Activated naive CD4-positive, alpha-beta T cell treated with anti-CD3 and anti-CD28 coated beads, Interleukin-2, amount 50 U/mL, for 16 hours (primary cell): Measurements from ENCODE around the gene CRACR2B.

Source experiments
- DNase-seq: peaks from one replicate; pipeline ENCODE4 v3.0.0-alpha.2; 2020

Gene CRACR2B

DNA sequence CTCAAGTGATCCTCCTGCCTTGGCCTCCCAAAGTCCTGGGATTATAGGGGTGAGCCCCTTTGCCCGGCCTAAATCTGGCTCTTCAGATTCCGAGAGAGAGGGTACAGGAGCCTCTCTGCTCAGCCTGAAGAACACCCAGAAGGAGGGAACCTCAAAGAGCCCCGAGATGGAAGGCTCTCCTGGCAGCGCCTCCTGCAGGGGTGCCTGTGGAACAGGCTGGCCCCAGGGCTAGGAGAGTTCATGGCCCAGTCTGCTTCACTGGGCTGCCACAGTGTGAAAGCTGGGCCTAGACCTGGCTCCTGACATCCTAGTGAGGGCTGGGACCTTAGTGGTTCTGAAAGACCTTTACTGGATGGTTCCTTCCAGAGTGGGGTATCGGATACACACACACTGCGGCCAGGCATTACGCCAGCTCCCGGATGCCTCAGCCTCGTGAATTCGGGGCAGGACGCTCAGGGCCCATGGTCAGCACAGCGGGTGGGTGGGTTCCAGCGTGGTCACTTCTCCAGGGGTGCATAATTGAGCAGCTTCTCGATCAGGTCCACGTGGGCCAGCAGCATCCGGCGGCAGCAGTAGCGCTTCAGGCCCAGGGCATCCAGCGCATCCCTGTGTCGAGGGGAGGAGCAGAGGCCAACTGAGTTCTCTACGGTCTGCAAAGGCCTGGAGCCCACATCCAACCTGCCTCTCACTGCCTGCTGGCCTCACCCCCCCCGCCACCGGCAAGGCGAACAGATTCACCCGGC is 12.3 kb downstream of the CRACR2B start:
- no peak for DNase-seq

DNA sequence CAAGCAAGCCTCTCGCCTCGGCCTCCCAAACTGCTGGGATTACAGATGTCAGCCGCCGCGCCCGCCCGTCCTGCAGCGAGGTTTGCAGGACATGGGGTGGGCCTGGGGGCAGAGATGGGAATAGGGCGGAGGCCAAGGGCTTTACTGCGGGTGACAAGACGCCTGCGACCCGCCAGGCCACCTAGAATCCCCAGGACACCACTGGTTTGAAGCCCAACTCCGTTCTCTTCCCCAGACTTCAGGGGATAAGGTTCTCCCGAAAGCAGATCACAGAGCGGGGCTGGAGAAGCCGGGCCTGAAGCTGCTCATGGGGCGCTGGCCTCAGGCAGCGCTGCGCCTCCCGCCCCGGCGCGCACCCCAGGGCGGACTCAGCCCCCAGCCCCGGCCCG is 14.3 kb downstream of the CRACR2B start:
- DNase-seq, result no peak

DNA sequence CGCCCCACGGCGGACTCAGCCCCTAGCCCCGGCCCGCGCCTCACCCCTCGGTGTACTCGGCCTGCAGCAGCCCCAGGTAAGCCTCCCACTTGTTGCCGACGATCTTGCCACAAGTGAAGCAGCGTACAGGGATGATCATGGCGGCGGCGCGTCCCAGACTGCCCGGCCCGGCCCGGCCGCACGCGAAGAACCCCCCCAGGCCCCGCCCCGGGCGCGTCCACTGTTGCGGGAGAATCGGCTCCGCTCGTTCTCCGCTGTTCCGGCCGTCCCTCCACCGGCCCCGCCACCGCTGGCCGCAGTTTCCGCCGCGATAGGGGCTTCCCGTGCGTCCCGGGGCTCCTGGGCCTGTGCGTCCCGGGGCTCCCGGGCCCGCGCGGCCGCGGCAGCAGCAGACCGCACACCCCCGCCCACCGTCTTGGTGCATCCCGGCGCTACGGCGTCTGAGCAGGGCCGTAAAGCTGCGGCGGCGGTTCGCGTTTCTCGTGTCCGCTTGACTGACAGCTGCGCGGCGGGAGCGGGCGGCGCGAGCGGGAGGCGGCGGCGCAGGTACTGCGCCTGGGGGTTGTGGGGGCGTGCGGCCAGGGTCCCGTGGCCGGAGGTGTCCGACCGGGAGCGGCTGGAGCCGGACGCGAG is 14.8 kb downstream of the CRACR2B start, which contains the start of the genes POLR2L and TSPAN4:
Gene POLR2L, minus strand, starts transcription at position 160 of the 633 bp plus-strand sequence. Its CDS starts 21 bp downstream, at position 139.
Gene TSPAN4, plus strand, starts transcription at position 483 of the 633 bp plus-strand sequence. CDS start 7,453 bp downstream, outside the sequence.
- DNase-seq, result peak; percentile 91

DNA sequence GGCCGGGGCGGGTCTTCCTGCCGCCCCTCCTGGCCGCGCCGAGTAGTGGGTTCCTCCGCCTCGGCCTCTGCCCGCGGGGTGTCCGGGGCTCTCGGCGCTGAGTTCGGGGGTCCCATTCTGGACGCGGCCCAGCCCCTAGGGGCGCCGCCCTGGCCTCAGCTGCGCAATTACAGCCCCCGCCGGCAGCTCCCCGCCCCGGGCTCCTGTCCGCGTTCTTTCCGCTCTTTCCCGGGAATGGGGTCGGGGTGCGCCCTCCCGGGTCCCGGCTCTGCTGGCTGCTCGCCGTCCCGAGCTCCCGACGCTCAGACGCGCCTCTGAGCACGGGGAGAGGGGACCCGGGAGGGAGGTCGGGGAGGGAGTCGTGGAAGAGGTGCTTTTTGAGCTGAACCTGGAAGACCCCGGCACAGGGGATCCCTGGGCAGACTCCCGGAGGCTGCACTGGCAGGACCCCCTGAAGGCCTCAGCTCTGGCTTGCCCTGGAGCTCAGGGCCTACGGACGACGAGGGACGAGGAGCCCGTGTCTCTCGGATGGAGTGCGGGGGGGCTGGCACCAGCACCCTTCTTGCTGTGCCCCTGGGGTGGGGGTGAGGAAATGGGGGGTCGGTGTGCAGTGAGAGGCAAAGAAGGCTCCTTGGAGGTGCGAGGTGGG is 15.5 kb downstream of the CRACR2B start:
- no peak for DNase-seq

DNA sequence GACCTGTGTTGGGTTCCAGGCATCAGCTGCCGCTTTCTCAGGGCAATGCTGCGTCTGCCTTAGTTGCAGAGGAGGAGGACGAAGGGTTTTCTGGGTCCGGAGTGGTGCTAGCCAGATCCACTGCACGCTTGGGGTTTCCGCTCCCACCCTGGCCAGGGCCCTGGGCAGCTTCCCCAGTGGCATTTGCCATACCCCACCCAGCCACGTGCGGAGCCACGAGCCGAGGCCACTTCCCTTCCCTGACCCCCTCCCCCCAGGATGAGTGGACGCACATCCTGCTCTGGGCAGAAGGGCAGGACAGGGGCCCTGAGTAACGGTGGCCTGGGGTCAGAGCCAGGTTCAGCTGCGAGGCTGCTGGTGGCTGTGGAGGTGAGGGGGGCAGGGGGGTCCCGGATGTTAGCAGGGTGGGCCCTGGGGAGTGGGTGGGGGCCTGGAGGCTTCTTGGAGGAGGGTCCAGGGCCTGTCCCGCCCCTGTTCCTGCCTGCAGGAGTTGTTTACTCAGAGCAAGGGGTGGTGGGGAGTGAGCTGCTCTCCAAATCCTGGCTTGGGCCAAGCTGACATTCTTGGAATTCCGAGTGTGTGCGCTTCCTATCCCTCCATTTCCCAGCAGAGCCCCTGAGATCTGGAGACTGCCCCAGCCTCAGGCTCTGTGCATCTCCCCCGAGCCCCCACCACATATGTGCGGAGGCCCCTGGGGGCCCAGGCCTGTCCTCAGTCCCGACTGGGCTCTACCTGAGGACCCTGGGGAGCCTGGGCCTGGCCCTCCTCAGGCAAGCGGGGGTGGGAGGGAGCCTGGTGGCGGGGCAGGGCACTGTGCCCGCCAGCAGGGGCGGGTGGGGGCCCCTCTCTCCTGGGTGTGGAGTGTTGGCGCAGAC is 16.3 kb downstream of the CRACR2B start:
- no peak for DNase-seq

DNA sequence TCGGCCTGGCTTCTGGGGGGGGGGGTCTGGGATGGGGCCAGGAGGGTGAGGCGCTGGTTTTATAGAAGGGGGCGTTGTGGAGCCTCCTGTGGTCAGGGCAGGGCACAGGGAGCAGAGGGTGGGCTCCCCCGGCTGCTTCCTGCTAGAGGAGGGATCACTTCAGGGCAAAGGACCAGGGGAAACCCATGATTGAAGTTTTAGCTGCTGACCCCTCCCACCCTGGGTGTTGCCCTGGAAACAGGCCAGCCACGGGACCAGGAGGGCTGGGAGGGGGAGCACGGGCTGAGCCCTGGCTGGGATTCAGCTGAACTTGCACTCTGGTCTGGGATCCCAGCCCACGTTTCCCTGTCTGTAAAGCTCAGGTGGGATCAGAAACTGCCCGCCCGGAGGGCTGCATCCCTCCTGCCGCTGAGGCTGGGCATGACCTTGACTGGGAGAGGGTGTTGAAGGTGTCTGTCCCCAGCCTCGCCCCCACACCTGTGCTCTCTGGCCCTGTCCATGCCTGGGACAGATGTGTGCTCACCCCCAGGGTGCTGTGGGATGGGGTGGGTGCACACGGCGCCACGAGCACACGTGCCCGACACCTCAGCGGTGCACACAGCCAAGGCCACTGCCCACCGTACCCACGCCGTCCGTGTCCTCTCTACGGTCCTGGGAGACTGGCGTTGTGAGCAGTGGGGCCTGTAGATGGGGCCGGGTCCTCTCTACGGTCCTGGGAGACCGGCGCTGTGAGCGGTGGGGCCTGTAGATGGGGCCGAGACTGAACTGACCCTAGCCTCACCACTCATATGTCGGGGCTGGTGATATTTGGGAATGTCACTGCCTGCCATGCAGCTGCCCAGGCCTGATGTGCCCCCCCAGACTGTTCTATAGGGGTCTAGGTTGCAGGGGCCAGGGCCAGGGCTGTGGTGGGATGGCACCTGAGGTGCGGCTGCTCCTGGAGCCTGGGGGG is 17.2 kb downstream of the CRACR2B start:
- no peak for DNase-seq

DNA sequence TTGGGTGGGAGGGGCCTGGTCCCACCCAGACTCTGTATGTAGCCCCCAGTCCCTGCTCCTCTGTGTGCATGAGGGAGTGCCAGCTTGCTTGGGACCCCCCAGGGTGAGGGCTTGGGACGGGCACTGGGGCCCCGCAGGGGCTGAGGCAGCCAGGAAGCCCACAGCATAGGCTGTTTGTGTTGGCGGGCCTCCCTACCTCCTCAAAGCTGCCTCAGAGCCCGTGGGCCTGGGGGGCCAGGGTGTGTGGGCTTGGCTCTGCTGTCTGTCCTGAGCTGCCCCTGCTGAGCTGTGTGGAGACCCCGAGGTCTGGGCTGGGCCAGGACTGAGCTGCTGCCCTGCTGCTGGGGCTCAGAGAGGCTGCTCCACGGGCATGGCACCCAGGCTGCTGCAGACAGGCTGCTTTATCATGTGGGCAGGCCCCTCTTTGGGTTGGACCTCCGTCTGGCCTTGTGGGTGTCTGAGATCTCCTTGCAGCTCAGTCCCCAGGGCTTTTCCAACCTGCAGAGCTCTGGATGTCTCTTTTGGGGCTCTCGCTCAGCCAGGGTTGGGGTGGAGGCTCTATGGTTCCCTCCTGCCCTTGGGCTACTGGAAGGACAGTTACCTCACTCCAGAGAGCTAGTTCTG is 18.3 kb downstream of the CRACR2B start:
- no peak for DNase-seq

DNA sequence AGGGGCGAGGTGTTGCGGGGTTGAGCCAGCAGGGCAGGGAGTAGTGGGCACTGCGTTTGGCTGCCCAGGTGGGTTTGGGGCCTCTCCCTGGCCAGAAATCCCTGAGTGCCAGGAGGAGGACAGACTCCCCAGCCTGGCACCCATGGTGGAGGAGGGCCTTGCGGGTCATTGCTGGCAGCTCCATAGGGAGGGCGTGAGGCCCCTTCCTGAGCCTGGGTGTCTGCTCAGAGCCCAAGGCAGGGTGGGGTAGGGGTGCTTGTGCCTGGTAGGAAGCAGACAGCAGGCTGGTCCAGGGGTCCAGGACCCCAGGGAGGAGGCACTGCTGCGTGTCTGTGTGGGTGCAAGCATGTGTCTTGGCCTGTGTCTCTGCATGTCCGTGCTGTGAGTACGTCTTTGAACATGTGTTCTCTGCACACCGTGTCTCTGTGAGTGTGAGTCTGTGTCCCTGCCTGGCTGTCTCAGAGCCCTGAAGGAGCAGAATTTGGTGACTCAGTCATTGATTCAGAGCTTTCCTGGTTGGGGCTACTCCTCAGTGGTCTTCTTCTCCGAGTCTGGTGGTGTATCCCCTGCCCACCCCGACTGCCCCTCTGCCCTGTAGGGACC is 18.9 kb downstream of the CRACR2B start:
- no peak for DNase-seq

DNA sequence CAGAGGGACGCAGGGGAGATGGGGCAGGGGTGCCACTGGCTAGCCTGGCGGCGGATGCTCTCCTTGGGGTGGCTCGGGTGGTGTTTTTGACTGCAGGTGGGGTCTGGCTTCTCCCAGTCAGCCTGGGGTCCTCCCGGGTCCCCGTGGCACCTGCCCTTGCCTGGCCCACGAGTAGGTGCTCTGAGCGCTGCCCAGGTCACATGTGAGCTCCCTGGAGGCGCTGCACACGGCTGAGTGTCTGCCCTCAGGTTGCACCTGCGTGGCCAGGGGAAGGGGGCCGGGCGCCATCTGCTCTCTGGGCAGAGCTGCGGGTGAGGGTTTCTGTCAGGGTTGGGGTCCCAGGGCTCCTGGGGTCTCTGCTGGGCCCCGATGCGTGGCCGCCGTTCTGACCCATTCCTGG is 20.2 kb downstream of the CRACR2B start:
- DNase-seq, result no peak

DNA sequence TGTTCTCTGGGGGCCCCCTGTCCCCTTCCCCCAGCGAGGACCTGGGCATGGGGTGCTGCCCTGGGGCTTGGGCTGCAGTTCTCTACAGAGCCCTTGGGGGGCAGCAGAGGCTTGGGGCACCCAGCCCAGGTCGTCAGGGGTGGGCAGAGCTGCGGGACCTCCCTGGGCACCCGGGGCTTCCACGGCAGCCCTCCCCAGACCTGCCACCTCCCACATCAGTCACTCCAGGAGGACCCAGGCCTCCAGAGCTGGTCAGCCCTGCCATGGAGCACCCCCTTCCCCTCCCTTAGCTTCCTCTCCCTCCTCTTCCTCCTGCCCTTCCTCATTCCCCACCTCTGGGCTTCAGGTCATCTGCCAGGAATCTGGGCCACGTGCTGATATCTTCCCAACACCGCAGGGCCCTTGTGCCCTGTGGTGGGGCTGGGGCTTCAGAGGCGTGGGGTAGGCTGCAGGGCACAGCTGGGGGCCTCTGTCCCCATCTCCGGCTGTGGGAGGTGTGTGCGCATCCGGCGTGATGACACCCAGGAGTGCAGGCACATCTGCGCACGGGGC is 20.7 kb downstream of the CRACR2B start:
- peak; percentile 74 for DNase-seq

DNA sequence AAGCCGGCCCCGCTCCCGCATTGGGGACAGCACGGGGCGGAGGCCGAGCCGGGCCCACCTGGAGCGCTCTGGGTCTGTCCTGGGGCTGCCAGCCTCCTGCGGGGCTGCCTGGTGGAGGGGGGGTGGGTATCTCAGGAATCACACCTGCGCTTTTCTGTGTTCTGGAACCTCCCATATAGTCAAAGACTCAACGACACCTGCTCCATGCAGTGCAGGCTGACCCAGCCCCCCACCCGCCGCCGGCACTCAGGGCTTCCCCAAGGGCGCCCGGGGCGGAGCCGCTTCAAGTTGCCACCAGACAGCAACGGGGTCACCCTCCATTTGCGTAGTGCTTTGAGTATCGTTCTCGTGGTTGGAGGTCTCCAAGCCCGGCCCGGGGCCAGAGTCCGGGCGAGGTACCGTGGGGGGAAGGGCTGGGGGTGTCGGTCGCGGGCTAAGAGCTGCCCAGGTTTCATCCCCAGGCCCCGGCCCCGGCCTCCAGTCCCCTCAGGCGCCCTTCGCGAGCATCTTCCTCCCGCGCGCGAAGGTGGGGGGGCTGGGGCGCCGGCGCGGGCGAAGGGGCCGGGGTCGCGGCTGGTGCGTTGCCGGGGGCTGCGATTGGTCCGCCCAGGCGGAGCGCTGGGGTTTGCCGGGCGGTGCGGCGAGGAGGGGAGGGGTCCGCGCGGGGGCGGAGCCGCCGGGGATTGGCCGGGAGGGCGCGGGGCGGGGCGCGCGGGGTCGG is 21.5 kb downstream of the CRACR2B start:
- DNase-seq, result peak; percentile 46

DNA sequence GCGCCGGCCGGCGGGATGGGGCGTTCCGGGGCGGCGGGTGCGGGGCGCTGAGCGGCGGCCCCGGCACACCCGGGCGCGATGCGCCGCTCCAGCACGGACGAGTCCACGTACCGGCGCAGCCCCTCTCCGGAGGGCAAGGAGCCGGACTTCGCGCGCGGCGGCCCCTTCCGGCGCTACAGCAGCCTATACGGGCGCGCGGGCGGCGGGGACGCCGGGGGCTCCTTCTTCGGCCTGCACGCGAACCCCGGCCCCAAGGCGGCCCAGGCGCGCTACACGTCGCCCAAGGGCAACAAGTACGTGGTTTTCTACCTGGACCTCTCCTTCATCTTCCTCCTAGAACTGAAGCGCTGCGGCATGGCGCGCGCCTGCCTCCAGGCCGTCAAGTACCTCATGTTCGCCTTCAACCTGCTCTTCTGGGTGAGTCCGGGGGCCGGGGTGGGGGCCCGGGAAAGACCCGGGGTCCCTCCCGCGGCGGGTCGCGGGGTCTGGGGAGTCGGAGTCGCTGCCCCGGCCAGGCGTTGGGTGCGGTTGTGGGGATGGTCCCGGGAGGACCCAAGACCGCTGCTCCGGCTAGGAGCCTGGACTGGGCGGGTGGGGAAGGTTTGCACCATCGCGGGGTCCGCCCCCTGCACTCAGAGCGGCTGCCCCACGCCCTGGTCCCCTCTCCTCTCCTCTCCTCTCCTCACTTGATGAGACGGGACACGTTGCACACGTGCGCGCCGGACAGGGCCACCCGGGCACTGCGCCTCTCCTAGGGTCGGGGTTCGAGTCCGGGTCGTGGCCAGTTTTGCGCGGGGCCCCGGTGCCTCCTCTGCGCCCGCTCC is 22.4 kb downstream of the CRACR2B start:
- no peak for DNase-seq

DNA sequence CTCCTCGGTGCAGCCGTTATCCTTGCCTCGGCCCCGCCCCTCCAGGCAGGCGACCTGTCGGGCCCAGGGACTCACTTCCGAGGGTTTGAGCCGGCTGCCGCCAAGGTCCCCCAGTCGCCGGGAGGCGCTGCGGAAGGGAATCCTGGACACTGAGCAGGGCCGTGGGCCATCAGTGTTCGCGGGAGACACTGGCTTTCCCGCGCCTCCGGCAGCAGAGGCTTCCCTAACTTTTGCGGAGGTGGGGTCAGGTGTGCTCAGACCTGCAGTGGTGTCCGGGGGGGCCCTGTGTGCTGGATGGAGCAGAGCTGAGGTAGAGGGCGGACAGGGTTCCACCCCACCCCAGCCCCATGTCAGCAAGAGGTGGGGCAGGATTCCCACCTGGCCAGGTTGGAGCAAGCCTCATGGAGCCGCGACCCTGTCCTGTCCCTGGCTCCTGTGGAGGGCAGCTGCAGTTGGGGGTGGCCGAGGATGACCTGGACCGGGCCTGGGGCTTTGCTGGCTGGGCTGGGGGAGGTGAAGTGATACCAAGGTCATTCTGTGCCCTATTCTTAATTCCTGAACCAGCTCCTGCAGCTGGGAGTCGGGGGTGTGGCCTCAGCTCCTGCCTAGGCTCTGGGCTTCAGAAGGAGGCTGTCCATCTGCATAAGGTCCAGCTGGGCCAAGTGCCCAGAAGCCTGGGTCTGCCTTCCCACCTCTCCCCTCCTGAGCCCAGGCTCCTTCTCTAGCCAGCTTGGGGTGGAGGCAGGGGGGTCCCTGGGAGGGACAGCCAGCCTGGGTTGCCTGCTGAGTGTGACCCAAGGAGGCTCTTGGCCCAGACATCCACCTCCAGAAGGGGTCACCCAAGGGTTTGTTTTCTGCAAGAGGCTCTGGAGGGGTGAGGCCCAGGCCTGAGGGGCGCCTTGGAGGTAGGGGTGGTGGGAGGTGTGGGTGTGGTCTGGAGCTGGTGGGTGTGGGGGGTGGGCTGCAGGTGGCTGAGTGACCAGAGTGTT is 23.4 kb downstream of the CRACR2B start:
- no peak for DNase-seq

DNA sequence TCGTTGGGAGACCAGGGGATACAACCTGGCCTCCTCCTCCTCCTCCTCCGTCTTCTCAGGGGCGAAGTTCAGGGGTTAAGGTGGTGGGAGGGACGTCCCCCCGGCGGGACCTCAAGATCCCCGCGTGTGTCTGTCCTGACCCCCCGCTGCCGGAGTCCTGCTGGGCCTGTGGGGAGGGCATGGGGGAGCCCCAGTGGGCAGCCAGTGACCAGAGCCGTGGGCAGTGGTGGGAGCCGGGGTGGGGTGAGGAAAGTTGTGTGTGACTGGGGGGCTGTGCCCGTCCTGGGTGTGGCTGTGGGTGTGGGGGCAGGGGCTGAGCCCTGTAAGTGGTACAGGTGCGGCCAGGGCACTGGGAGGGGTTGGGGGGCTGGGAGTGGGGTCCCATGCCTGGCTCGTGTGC is 25.0 kb downstream of the CRACR2B start:
- no peak for DNase-seq

DNA sequence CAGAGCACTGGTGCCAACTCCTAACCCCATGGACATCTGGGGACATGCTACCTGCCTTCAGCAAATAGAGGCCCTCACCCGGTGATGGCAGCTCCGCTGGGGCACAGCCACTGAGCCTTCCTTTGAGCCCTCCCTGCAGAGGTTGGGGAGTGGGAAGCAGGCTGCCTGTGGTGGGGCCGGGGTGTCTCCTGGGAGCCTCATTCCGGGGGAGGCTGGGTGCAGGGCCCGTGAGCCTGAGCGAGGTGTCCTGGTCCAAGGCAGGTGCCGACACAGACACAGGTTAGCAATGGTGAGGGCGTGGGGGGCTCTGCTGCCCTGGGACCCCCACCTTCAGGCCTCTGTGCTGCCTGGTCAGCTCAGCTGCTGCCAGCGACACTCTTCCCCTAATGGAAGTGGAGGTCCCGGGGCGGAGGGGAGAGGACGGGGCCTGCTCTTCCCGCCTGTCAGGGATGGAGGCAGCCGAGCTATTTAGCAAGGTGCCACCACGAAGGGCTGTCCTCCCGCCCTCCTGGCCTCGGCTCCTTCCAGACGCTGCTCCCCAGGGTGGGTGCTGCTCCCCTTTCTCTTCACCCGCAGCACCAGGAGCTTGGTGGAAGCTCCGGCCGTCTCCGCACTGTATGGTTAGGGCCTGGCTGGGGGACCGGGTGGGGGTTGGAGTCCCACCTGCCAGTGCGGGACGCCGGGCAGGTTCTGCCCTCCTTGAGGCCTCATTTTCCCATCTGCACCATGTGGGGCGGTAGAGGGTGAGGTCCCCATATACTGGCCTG is 26.1 kb downstream of the CRACR2B start:
- DNase-seq, result no peak

DNA sequence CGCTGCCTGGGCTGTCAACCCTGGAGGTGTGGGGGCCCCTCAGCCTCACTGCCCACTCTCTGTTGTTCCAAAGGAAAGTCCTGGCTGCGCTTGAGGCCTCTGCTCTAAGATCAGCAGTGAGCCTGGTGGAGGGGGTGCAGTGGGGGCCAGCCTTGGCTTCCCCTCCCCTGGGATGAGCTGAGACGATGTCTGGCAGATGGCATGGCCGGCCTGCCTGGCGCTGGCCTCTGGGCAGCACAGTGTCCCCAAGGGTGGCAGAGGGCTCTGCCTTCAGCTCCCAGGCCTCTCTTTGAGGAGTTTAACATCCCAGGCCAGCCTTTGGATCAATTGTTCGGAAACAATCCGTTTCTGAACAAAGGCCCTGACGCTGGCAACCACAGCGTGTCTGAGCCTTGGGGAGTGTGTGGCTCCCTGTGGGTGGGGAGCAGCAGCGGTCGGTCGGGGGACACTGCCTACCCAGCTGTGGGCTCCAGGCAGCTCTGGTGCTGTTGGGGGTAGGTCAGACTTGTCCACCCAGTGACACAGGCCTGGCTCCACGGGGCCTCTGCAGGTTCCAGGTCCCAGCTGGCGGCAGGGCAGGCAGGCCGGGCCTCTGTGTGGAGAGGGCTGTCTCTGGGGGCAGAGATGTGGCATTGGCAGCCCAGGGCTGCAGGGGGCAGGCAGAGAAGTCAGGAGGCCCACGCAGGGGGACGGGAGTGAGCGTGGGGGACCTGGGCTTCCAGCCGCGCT is 27.0 kb downstream of the CRACR2B start:
- DNase-seq, result no peak
